H9 (cell line): Measurements from ENCODE around the gene STK10. TPM values are rescaled to one million over a fixed set of nuclear protein-coding genes. Genes with fewer than 3 reads are reported as not detected.

Experiments used
- DNase-seq: peaks from one replicate; pipeline ENCODE4 v3.0.0-alpha.2; 2017
- H2AFZ ChIP-seq: one replicate; pipeline ENCODE4 v1.6.1; 2013; ENCODE audit warnings: mild to moderate bottlenecking, low read length, control low read depth, moderate library complexity
- H2AK5ac ChIP-seq: 2 replicates; pipeline ENCODE4 v1.6.1; 2013; ENCODE audit warnings: low read length, control low read depth, mixed read lengths; ENCODE audit not compliant: insufficient read length
- H2BK120ac ChIP-seq: one replicate; pipeline ENCODE4 v1.6.1; 2013; ENCODE audit warnings: low read depth, mild to moderate bottlenecking, low read length, control low read depth, inconsistent platforms; ENCODE audit not compliant: poor library complexity, severe bottlenecking
- H2BK12ac ChIP-seq: 2 replicates; pipeline ENCODE4 v1.6.1; 2013; ENCODE audit warnings: low read length, control low read depth, mixed read lengths, low read depth; ENCODE audit not compliant: insufficient read length
- H2BK15ac ChIP-seq: 2 replicates; pipeline ENCODE4 v1.6.1; 2013; ENCODE audit warnings: low read depth, low read length, control low read depth
- H2BK20ac ChIP-seq: one replicate; pipeline ENCODE4 v1.6.1; 2013; ENCODE audit warnings: low read depth, mild to moderate bottlenecking, low read length, control low read depth, inconsistent platforms; ENCODE audit not compliant: poor library complexity, severe bottlenecking
- H2BK5ac ChIP-seq: 2 replicates; pipeline ENCODE4 v1.6.1; 2013; ENCODE audit warnings: low read length, control low read depth, mixed read lengths; ENCODE audit not compliant: insufficient read length
- H3K14ac ChIP-seq: 2 replicates; pipeline ENCODE4 v1.6.1; 2013; ENCODE audit warnings: low read length, control low read depth; ENCODE audit not compliant: insufficient read depth
- H3K18ac ChIP-seq: 2 replicates; pipeline ENCODE4 v1.6.1; 2013; ENCODE audit warnings: low read depth, mild to moderate bottlenecking, mixed read lengths, low read length, control low read depth; ENCODE audit not compliant: insufficient read length
- H3K23ac ChIP-seq: 2 replicates; pipeline ENCODE4 v1.6.1; 2013; ENCODE audit warnings: low read length, control low read depth, mixed read lengths, low read depth; ENCODE audit not compliant: insufficient read length
- H3K23me2 ChIP-seq: 2 replicates; pipeline ENCODE4 v1.6.1; 2013; ENCODE audit warnings: low read depth, mild to moderate bottlenecking, mixed read lengths, low read length, control low read depth; ENCODE audit not compliant: insufficient read length, poor library complexity, severe bottlenecking
- H3K27ac ChIP-seq: 2 replicates; pipeline ENCODE4 v1.5.1; 2013; ENCODE audit warnings: low read length, control low read depth, mixed read lengths, low read depth; ENCODE audit not compliant: insufficient read length
- H3K27me3 ChIP-seq: 2 replicates; pipeline ENCODE4 v1.6.1; 2013; ENCODE audit warnings: low read length, control low read depth, inconsistent platforms; ENCODE audit not compliant: insufficient read depth
- H3K4ac ChIP-seq: 2 replicates; pipeline ENCODE4 v1.6.1; 2013; ENCODE audit warnings: low read depth, mild to moderate bottlenecking, control low read depth, inconsistent platforms, low read length, moderate library complexity
- H3K4me1 ChIP-seq: 2 replicates; pipeline ENCODE4 v1.6.1; 2013; ENCODE audit warnings: low read length, control low read depth, inconsistent platforms; ENCODE audit not compliant: insufficient read depth
- H3K4me2 ChIP-seq: 2 replicates; pipeline ENCODE4 v1.6.1; 2013; ENCODE audit warnings: low read length, control low read depth, mixed read lengths; ENCODE audit not compliant: insufficient read length, insufficient read depth
- H3K56ac ChIP-seq: 2 replicates; pipeline ENCODE4 v1.6.1; 2013; ENCODE audit warnings: low read depth, mild to moderate bottlenecking, mixed read lengths, low read length, control low read depth; ENCODE audit not compliant: insufficient read length
- H3K79me1 ChIP-seq: 2 replicates; pipeline ENCODE4 v1.6.1; 2013; ENCODE audit warnings: low read depth, mild to moderate bottlenecking, moderate library complexity, low read length, control low read depth, inconsistent platforms; ENCODE audit not compliant: insufficient read depth, poor library complexity, severe bottlenecking
- H3K79me2 ChIP-seq: 2 replicates; pipeline ENCODE4 v1.6.1; 2013; ENCODE audit warnings: low read length, control low read depth, inconsistent platforms; ENCODE audit not compliant: insufficient read depth
- H3K9ac ChIP-seq: 2 replicates; pipeline ENCODE4 v1.6.1; 2013; ENCODE audit warnings: low read length, control low read depth, mixed read lengths; ENCODE audit not compliant: insufficient read length; ENCODE audit errors: extremely low read depth
- H3K9me3 ChIP-seq: one replicate; pipeline ENCODE4 v1.6.1; 2013; ENCODE audit warnings: low read depth, low read length, inconsistent platforms; ENCODE audit not compliant: control insufficient read depth
- H3T11ph ChIP-seq: one replicate; pipeline ENCODE4 v1.6.1; 2013; ENCODE audit warnings: mild to moderate bottlenecking, low read length, control low read depth, inconsistent platforms
- H4K20me1 ChIP-seq: one replicate; pipeline ENCODE4 v1.6.1; 2013; ENCODE audit not compliant: control insufficient read depth, insufficient read length, insufficient read depth
- H4K5ac ChIP-seq: 2 replicates; pipeline ENCODE4 v1.6.1; 2013; ENCODE audit warnings: low read depth, mild to moderate bottlenecking, mixed read lengths, low read length, control low read depth; ENCODE audit not compliant: insufficient read length
- H4K8ac ChIP-seq: replicated peaks from 2 replicates; pipeline ENCODE4 v1.6.1; 2013; ENCODE audit warnings: low read length, control low read depth, mixed read lengths, low read depth; ENCODE audit not compliant: insufficient read length
- H4K91ac ChIP-seq: 2 replicates; pipeline ENCODE4 v1.6.1; 2013; ENCODE audit warnings: low read depth, mild to moderate bottlenecking, moderate library complexity, mixed read lengths, low read length, control low read depth; ENCODE audit not compliant: insufficient read length
- H3K27ac Mint-ChIP-seq, 3 experiments: 2 replicates in 2 of 3; 3 replicates in 1 of 3; pipeline ENCODE4 v1.8.0; 2020 to 2021; ENCODE audit warnings: mixed read lengths in 3 of 3, mild to moderate bottlenecking in 1 of 3, moderate library complexity in 1 of 3
- H3K27me3 Mint-ChIP-seq: 2 replicates; pipeline ENCODE4 v1.8.0; 2021; ENCODE audit warnings: low read depth, mild to moderate bottlenecking, moderate library complexity, mixed read lengths
- H3K36me3 Mint-ChIP-seq, 3 experiments: 2 replicates in 2 of 3; 3 replicates in 1 of 3; pipeline ENCODE4 v1.8.0; 2020 to 2021; ENCODE audit warnings: low read depth in 3 of 3, mixed read lengths in 3 of 3; ENCODE audit not compliant: insufficient read depth in 1 of 3
- H3K4me1 Mint-ChIP-seq, 2 experiments: 2 replicates each; pipeline ENCODE4 v1.8.0; 2020; ENCODE audit warnings: mixed read lengths in 2 of 2
- H3K4me3 Mint-ChIP-seq, 2 experiments: 2 replicates in 1 of 2; 3 replicates in 1 of 2; pipeline ENCODE4 v1.8.0; 2020 to 2021; ENCODE audit warnings: mild to moderate bottlenecking in 2 of 2, mixed read lengths in 2 of 2, moderate library complexity in 1 of 2
- H3K9me3 Mint-ChIP-seq, 2 experiments: 2 replicates in 1 of 2; 3 replicates in 1 of 2; pipeline ENCODE4 v1.8.0; 2020; ENCODE audit warnings: mild to moderate bottlenecking in 2 of 2, mixed read lengths in 2 of 2, moderate library complexity in 1 of 2
- WGBS: extraction: QIAGEN DNeasy Blood & Tissue Kit; methylation state at CpG from one replicate; pipeline ENCODE4 v1.1.7; 2013; ENCODE audit warnings: missing lambda C conversion rate, low lambda C conversion rate, mixed read lengths; ENCODE audit not compliant: insufficient read length; ENCODE audit errors: extremely low coverage; 5-methylcytosine and 5-hydroxymethylcytosine counted together
- total RNA-seq: library from RNA; stranded (reverse); gene quantifications from 2 replicates; pipeline ENCODE4 v1.2.1, GENCODE V29; 2021
- TF ChIP-seq, protein P1 (sequence below): fragments of 200-600 bp; sonication (generic); conservative IDR thresholded peaks from 3 replicates; pipeline ENCODE4 v1.8.0; 2021; ENCODE audit warnings: antibody characterized with exemption, mild to moderate bottlenecking

Gene STK10
- total RNA-seq, 1 experiment from 2014 or later = 14.6 TPM

DNA sequence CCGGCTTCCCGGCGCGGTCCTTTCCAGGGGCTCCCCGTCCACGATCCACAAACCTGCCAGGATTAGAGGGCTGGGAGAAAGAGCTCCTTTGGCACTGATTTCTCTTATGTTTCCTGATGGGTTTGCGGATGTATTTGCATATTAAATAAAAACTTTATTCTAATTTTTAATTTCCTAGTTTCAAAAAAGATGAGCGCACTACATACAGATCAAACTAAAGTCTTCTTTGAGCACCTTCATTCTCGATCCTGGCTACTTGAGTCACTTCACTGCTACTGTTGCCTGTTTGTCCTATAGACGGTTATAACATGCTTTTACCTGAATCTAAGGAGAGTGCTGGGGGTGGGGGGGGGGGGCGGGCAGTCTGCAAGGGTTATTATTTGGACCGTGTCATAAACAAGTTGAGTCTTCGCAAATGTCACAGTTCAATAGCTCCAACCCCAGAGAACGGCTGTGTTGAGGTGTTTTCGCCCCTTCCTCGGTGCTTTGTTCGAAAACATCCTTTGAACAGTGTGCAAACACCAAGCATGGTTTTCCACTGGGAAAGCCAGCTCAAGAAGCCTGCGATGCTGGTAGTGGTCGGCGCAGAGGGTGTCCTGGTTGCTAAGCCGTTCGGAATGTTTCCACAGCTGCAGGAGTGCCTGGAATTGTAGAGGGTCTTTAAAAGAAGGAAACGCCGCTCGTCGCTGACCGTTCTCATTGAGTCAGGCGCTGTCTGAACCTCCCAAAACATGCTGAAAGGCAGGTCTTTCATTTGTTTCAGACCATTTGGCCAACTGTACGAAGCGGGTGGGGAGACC, 1.1 kb upstream of the STK10 start:
- Histone ChIP-seq H3K4me2 (peak overlapping the region; percentile 67), H2AFZ (peak overlapping the region; percentile 65), H3K14ac (no peak overlapping the region), H4K5ac (no peak overlapping the region), H2AK5ac (no peak overlapping the region), H3K9ac (no peak overlapping the region), H2BK12ac (no peak overlapping the region), H3K9me3 (no peaks in the 10 kb centered on the region), H3K79me1 (no peaks in the 10 kb centered on the region), H3K18ac (no peak overlapping the region), H3T11ph (no peak overlapping the region), H3K4me1 (peaks cover 4% of the 10 kb centered on the region; the same call in 1 of the 2 replicates), H3K27ac (no peak overlapping the region), H3K56ac (no peak overlapping the region), H4K8ac (no peak overlapping the region), H4K20me1 (no peaks in the 10 kb centered on the region), H3K23me2 (peaks cover 18% of the 10 kb centered on the region), H3K23ac (no peak overlapping the region), H2BK20ac (no peak overlapping the region), H3K4ac (no peak overlapping the region), H4K91ac (no peak overlapping the region), H2BK15ac (no peak overlapping the region), H2BK120ac (no peak overlapping the region), H2BK5ac (no peak overlapping the region), H3K79me2 (peaks cover 2% of the 10 kb centered on the region; the same call in 1 of the 2 replicates), H3K27me3 (no peaks in the 10 kb centered on the region; the same call in 1 of the 2 replicates)
- TF ChIP-seq, protein P1, sequence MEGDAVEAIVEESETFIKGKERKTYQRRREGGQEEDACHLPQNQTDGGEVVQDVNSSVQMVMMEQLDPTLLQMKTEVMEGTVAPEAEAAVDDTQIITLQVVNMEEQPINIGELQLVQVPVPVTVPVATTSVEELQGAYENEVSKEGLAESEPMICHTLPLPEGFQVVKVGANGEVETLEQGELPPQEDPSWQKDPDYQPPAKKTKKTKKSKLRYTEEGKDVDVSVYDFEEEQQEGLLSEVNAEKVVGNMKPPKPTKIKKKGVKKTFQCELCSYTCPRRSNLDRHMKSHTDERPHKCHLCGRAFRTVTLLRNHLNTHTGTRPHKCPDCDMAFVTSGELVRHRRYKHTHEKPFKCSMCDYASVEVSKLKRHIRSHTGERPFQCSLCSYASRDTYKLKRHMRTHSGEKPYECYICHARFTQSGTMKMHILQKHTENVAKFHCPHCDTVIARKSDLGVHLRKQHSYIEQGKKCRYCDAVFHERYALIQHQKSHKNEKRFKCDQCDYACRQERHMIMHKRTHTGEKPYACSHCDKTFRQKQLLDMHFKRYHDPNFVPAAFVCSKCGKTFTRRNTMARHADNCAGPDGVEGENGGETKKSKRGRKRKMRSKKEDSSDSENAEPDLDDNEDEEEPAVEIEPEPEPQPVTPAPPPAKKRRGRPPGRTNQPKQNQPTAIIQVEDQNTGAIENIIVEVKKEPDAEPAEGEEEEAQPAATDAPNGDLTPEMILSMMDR = peak; percentile 7; the same call in 1 of the 3 replicates
- H3K4me3 Mint-ChIP-seq = peak overlapping the region; percentile 89 to 92
- peaks cover 25 to 28% of the 10 kb centered on the region in 2 experiments for H3K4me1 Mint-ChIP-seq
- H3K27ac Mint-ChIP-seq = peak overlapping the region in 2 of 3 experiments; percentile 60 to 78; a peak in 3 of 7 replicates
- WGBS = no CpG with 5 or more reads among the region's 30 CpGs
- H3K36me3 Mint-ChIP-seq = peaks cover 0 to 3% (median 0%) of the 10 kb centered on the region in 3 experiments; a peak in 1 of 7 replicates
- H3K27me3 Mint-ChIP-seq = peaks cover 16% of the 10 kb centered on the region
- no peaks in the 10 kb centered on the region for H3K9me3 Mint-ChIP-seq
- peak; percentile 75 for DNase-seq
